Measurements from ENCODE around the gene PTPN2.

Gene PTPN2

GRCh38 chr18:12860530-12860929 is 23.5 kb downstream of the PTPN2 start:
- DNase-seq (ENCODE audit: low read depth in 4 of 4, low spot score in 1 of 4), result no peak

GRCh38 chr18:12858991-12859390 is 25.0 kb downstream of the PTPN2 start:
- no peak for DNase-seq (ENCODE audit: low read depth in 4 of 4, low spot score in 1 of 4)

- DNase-seq (ENCODE audit: low read depth in 4 of 4, low spot score in 1 of 4), result no peak
Observed at GRCh38 chr18:12857991-12858544, 26.0 kb downstream of the PTPN2 start.

- DNase-seq (ENCODE audit: low read depth in 4 of 4, low spot score in 1 of 4), result peak in 1 of 4 experiments; percentile 46
Observed at GRCh38 chr18:12857215-12857905, 26.7 kb downstream of the PTPN2 start.

- DNase-seq (ENCODE audit: low read depth in 4 of 4, low spot score in 1 of 4), result no peak
Observed at GRCh38 chr18:12855916-12856315, 28.1 kb downstream of the PTPN2 start.

GRCh38 chr18:12852566-12853315 is 31.3 kb downstream of the PTPN2 start:
- no peak for DNase-seq (ENCODE audit: low read depth in 4 of 4, low spot score in 1 of 4)

- no peak for DNase-seq (ENCODE audit: low read depth in 4 of 4, low spot score in 1 of 4)
Observed at GRCh38 chr18:12851716-12852115, 32.3 kb downstream of the PTPN2 start.

GRCh38 chr18:12849548-12849947 is 34.5 kb downstream of the PTPN2 start:
- no peak for DNase-seq (ENCODE audit: low read depth in 4 of 4, low spot score in 1 of 4)

GRCh38 chr18:12848405-12848804 is 35.6 kb downstream of the PTPN2 start:
- no peak for DNase-seq (ENCODE audit: low read depth in 4 of 4, low spot score in 1 of 4)

GRCh38 chr18:12844391-12844790 is 39.6 kb downstream of the PTPN2 start:
- DNase-seq (ENCODE audit: low read depth in 4 of 4, low spot score in 1 of 4), result no peak

GRCh38 chr18:12843420-12844350 is 40.4 kb downstream of the PTPN2 start:
- no peak for DNase-seq (ENCODE audit: low read depth in 4 of 4, low spot score in 1 of 4)

- DNase-seq (ENCODE audit: low read depth in 4 of 4, low spot score in 1 of 4), result no peak
Observed at GRCh38 chr18:12842459-12843380, 41.3 kb downstream of the PTPN2 start.

- DNase-seq (ENCODE audit: low read depth in 4 of 4, low spot score in 1 of 4), result no peak
Observed at GRCh38 chr18:12841070-12841469, 43.0 kb downstream of the PTPN2 start.

- no peak for DNase-seq (ENCODE audit: low read depth in 4 of 4, low spot score in 1 of 4)
Observed at GRCh38 chr18:12840382-12840781, 43.7 kb downstream of the PTPN2 start.

- DNase-seq (ENCODE audit: low read depth in 4 of 4, low spot score in 1 of 4), result peak in 3 of 4 experiments; percentile 14 to 20 (median 18)
Observed at GRCh38 chr18:12839526-12840196, 44.4 kb downstream of the PTPN2 start.

- no peak for DNase-seq (ENCODE audit: low read depth in 4 of 4, low spot score in 1 of 4)
Observed at GRCh38 chr18:12839057-12839525, 44.9 kb downstream of the PTPN2 start.

GRCh38 chr18:12838178-12838634 is 45.8 kb downstream of the PTPN2 start:
- DNase-seq (ENCODE audit: low read depth in 4 of 4, low spot score in 1 of 4), result no peak

GRCh38 chr18:12837747-12838146 is 46.3 kb downstream of the PTPN2 start:
- no peak for DNase-seq (ENCODE audit: low read depth in 4 of 4, low spot score in 1 of 4)

- no peak for DNase-seq (ENCODE audit: low read depth in 4 of 4, low spot score in 1 of 4)
Observed at GRCh38 chr18:12836551-12836950, 47.5 kb downstream of the PTPN2 start.
